Activated CD8-positive, alpha-beta memory T cell treated with anti-CD3 and anti-CD28 coated beads, Interleukin-2, amount 10 ng/mL, durations not matched to agents 7 days and 5 days (primary cell): Measurements from ENCODE around the gene DIS3L2. TPM values are rescaled to one million over a fixed set of nuclear protein-coding genes. Genes with fewer than 3 reads are reported as not detected.

Experiments
- ATAC-seq: fragments of 150-1000 bp; cut with Tn5 transposase; one replicate; pipeline ENCODE4 v1.10.0; 2021; ENCODE audit warnings: moderate library complexity
- CTCF ChIA-PET: fragments of 350-600 bp; sonication (Branson Sonifier 250); formaldehyde crosslinking; loops from one replicate; lab custom pipeline; 2021; ENCODE audit warnings: antibody characterized with exemption; lab: Charles Lee
- DNase-seq: peaks from one replicate; pipeline ENCODE4 v3.0.0-alpha.2; 2020
- H3K27ac Mint-ChIP-seq: one replicate; pipeline ENCODE4 v1.8.0; 2021; ENCODE audit warnings: mild to moderate bottlenecking, mixed read lengths
- H3K27me3 Mint-ChIP-seq: one replicate; pipeline ENCODE4 v1.8.0; 2021; ENCODE audit warnings: mixed read lengths
- H3K36me3 Mint-ChIP-seq: one replicate; pipeline ENCODE4 v1.8.0; 2021; ENCODE audit warnings: mild to moderate bottlenecking, mixed read lengths
- H3K4me1 Mint-ChIP-seq: one replicate; pipeline ENCODE4 v1.8.0; 2021; ENCODE audit warnings: mixed read lengths
- H3K4me3 Mint-ChIP-seq: one replicate; pipeline ENCODE4 v1.8.0; 2021; ENCODE audit warnings: mild to moderate bottlenecking, moderate library complexity, mixed read lengths
- H3K9me3 Mint-ChIP-seq: one replicate; pipeline ENCODE4 v1.8.0; 2022; ENCODE audit warnings: low read depth, mixed read lengths
- total RNA-seq, 2 experiments: library from RNA; stranded (reverse); gene quantifications; one replicate each; pipeline ENCODE4 v1.2.3, GENCODE V29; 2021

Gene DIS3L2
- total RNA-seq, 2 experiments from 2014 or later: 25.4 to 39.4 TPM

DNA sequence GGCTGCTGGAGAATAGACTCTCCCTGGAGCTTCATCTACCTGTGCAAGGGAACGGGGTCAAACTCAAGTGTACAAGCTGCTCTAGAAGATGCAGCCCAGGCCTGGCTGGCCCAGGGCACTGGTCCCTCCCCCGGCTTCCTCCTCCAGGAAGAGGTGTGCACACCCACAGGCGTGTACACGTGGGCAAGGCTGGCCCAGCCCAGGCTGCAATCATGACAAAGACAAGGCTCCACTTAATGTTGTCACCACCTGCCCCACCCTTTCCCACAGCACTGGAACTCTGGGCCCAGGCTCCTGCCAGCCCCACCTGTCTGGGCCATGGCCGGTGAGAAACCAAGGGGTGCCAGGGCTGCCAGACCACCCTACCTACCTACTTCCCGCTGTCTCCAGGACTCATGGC lies 387.4 kb downstream of the DIS3L2 start:
- Mint-ChIP-seq H3K9me3 (no peaks in the 10 kb centered on the region), H3K4me1 (peaks cover 3% of the 10 kb centered on the region), H3K4me3 (no peak overlapping the region), H3K27me3 (peaks cover 42% of the 10 kb centered on the region), H3K36me3 (no peaks in the 10 kb centered on the region), H3K27ac (no peak overlapping the region)
- ATAC-seq (peak; percentile 47), DNase-seq (no peak)
- CTCF ChIA-PET: no interaction called here

GRCh38 chr2:232349546-232349945 lies 388.0 kb downstream of the DIS3L2 start:
- CTCF ChIA-PET: interaction anchor here (1.3 kb wide), 1 partner anchor 444 kb away, joined by 3 read pairs; no protein-coding TSS in a partner anchor
- DNase-seq: no peak

DNA sequence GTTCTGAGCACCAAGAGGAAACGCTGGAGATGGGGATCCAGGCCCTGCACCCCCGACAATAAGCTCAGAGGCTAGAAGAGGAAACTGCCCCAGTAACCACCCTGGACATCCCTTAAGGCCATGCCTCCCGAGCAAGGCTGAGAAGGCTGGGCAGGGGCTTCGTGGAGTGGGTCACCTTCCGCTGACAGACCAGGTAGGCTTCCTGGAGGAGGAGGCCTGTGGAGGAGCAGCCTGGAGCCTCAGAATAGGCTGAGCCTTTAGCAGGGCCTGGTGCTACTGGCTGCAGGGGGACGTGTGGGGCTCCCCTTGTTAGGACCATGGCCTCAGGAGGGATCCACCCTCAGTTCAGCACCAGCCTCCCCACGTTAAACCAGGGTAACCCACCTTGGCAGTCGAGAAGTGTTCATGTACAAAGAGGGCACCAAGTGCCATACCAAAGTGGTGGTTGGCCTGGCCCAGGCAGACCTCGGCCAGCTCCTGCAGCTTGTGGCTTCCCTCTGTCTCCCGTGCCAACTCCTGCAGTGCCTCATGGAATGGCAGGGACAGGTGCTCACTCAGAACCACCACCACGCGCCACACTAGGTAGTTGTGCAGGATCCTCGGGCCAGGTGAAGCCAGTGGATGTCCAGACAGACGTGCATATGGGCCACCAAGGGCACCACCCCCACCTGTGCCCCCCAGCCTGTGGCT lies 388.6 kb downstream of the DIS3L2 start:
- Mint-ChIP-seq H3K36me3 (no peaks in the 10 kb centered on the region), H3K4me1 (peaks cover 3% of the 10 kb centered on the region), H3K27ac (no peak overlapping the region), H3K27me3 (peaks cover 42% of the 10 kb centered on the region), H3K9me3 (no peaks in the 10 kb centered on the region), H3K4me3 (no peak overlapping the region)
- ATAC-seq (no peak), DNase-seq (no peak)
- CTCF ChIA-PET: interaction anchor here (1.3 kb wide), 1 partner anchor 444 kb away, joined by 3 read pairs; no protein-coding TSS in a partner anchor

More at GRCh38 chr2:232349546-232349945, 388.0 kb downstream of the DIS3L2 start:
- Mint-ChIP-seq H3K4me3 (no peak overlapping the region), H3K9me3 (no peaks in the 10 kb centered on the region), H3K36me3 (no peaks in the 10 kb centered on the region), H3K27me3 (peaks cover 39% of the 10 kb centered on the region), H3K4me1 (peaks cover 3% of the 10 kb centered on the region), H3K27ac (no peak overlapping the region)
- ATAC-seq: no peak

DNA sequence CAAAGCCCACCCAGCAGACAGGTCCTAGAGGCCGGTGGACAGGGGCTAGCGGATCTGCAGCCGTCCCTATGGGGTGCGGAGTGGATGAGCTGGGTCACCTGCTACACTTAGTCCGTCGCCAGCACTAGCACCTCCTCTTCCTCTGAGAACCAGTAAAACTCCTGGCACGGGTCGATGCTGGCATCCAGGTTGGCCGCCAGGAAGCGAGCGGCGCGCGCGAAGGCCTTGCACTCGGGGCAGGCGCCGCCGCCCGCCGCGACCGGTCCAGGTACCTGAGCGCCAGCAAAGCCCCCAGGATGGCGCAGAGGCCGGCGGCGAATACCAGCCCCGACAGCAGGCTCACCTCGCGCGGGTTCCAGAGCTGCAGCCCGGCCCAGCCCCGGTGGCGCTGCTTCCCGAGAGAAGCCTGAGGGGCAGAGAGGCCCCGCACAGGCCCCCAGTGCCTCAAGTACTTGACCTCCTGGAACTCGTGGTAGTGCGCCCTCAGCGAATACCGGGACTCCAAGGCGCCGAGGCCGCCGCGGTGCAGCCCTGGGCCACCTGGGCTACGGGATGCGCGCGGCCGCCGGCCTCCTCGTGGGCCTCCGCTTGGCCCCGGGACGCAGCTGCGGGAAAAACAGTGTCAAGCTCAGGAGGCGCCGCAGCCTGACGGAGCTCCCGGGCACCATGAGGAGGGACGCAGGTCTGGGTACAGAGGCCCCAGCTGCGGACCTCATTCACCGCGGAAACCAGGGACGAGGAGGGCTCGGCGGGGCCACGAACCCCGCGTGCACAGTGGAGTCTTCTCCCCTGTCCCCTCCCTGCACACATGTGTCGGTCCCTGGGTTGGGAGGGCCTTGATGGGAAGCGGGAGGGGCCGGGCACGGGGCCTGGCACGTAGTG lies 389.5 kb downstream of the DIS3L2 start:
- no peaks in the 10 kb centered on the region for H3K9me3 Mint-ChIP-seq
- H3K4me1 Mint-ChIP-seq: peaks cover 3% of the 10 kb centered on the region
- CTCF ChIA-PET: interaction anchor here (0.8 to 1.3 kb wide), 2 partner anchors 16 to 445 kb away, joined by 3 read pairs; no protein-coding TSS in a partner anchor
- DNase-seq (no peak), ATAC-seq (peak; percentile 27)
- H3K27me3 Mint-ChIP-seq: peaks cover 42% of the 10 kb centered on the region
- no peaks in the 10 kb centered on the region for H3K36me3 Mint-ChIP-seq
- H3K4me3 Mint-ChIP-seq: no peak overlapping the region
- no peak overlapping the region for H3K27ac Mint-ChIP-seq

- no peaks in the 10 kb centered on the region for H3K36me3 Mint-ChIP-seq
- H3K4me1 Mint-ChIP-seq: peaks cover 3% of the 10 kb centered on the region
- no peaks in the 10 kb centered on the region for H3K9me3 Mint-ChIP-seq
- ATAC-seq (no peak), DNase-seq (no peak)
- no peak overlapping the region for H3K4me3 Mint-ChIP-seq
- H3K27ac Mint-ChIP-seq: no peak overlapping the region
- H3K27me3 Mint-ChIP-seq: peaks cover 48% of the 10 kb centered on the region
- CTCF ChIA-PET: interaction anchor here (0.8 kb wide), 1 partner anchor 15 kb away, joined by 3 read pairs; no protein-coding TSS in a partner anchor
Observed at GRCh38 chr2:232351686-232352510, 390.4 kb downstream of the DIS3L2 start.

DNA sequence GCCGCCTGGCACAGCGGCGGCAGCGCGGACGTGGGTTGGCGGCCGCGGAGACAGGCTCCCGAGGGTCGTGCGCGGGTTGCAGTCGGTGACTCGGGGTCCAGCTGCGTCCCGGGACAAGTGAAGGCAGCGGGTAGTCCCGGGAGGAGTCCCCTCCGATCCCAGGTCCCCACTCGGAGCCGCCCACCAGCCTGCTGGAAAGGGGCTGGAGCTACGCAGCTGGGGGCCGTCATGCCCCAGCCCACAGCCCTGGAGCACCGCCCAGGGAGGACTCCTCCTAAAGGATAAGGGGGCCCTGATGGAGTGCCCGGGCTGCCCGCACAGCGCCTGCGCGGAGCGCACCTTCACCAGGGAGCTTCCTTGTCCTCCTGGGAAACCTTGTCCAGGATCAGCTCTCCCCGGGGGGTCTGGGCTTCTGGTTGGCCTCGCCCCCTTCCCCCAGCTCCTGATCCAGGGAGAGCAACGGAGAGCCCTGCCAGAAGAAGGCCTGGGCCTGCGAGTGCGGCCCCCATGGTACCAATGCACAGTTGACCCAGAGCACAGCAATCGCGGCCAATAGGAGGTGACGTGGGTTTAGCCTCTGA lies 391.1 kb downstream of the DIS3L2 start:
- no peaks in the 10 kb centered on the region for H3K36me3 Mint-ChIP-seq
- H3K27me3 Mint-ChIP-seq: peaks cover 44% of the 10 kb centered on the region
- no peak for ATAC-seq
- H3K9me3 Mint-ChIP-seq: no peaks in the 10 kb centered on the region
- no peak overlapping the region for H3K27ac Mint-ChIP-seq
- no peak for DNase-seq
- CTCF ChIA-PET: no interaction called here
- H3K4me1 Mint-ChIP-seq: peaks cover 3% of the 10 kb centered on the region
- no peak overlapping the region for H3K4me3 Mint-ChIP-seq

DNA sequence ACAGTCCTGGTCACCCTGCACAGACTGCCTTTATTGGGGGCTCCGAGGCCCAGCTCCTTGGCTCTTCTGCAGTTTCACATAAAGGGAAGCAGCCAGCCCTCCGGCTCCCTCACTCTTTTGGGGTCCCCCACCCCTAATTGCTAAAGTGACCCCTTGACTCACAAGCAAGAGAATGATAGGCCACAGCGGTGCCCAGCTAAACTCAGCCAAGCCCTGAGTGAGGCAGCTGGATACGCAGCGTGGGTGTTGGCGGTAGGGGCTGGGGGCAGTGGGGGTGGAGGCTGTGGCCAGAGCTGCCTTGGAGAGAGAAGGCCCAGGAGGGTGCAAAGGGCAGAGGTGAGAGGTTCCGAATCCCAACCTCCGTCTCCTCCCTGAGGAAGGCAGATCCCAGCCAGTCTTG lies 391.6 kb downstream of the DIS3L2 start:
- CTCF ChIA-PET: no interaction called here
- Mint-ChIP-seq H3K36me3 (no peaks in the 10 kb centered on the region), H3K27me3 (peaks cover 40% of the 10 kb centered on the region), H3K4me3 (no peak overlapping the region), H3K27ac (no peak overlapping the region), H3K4me1 (peaks cover 3% of the 10 kb centered on the region), H3K9me3 (no peaks in the 10 kb centered on the region)
- no peak for DNase-seq
- no peak for ATAC-seq

DNA sequence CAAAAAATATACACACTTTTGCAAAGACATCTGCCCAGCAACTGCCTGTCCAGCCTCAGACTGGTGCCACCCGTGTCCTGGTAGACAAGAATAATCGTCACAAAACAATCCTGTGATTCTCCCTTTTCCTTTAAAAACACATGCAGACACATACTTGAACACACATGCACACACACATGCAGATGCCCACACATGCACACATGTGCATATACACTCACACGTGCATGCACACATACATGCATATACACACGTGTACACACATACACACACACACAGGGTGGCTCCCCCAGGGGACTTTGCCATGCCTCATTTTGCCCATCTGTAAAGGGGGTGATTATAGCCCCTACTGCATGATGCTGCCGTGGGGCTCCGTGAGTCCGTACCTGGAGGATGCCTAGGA lies 392.1 kb downstream of the DIS3L2 start:
- H3K4me1 Mint-ChIP-seq: peaks cover 3% of the 10 kb centered on the region
- H3K4me3 Mint-ChIP-seq: no peak overlapping the region
- ATAC-seq (no peak), DNase-seq (no peak)
- no peaks in the 10 kb centered on the region for H3K36me3 Mint-ChIP-seq
- no peaks in the 10 kb centered on the region for H3K9me3 Mint-ChIP-seq
- H3K27me3 Mint-ChIP-seq: peaks cover 38% of the 10 kb centered on the region
- no peak overlapping the region for H3K27ac Mint-ChIP-seq
- CTCF ChIA-PET: no interaction called here

- Mint-ChIP-seq H3K4me3 (no peak overlapping the region), H3K9me3 (no peaks in the 10 kb centered on the region), H3K36me3 (no peaks in the 10 kb centered on the region), H3K27ac (no peak overlapping the region), H3K27me3 (peaks cover 38% of the 10 kb centered on the region), H3K4me1 (peaks cover 2% of the 10 kb centered on the region)
- ATAC-seq: no peak
- CTCF ChIA-PET: interaction anchor here (0.7 kb wide), 1 partner anchor 19 kb away, joined by 3 read pairs; no protein-coding TSS in a partner anchor
- no peak for DNase-seq
Observed at GRCh38 chr2:232354069-232354468, 392.6 kb downstream of the DIS3L2 start.

GRCh38 chr2:232361646-232362045 lies 400.1 kb downstream of the DIS3L2 start:
- Mint-ChIP-seq H3K36me3 (no peaks in the 10 kb centered on the region), H3K4me1 (peaks cover 18% of the 10 kb centered on the region), H3K4me3 (no peak overlapping the region), H3K27me3 (peaks cover 4% of the 10 kb centered on the region), H3K9me3 (no peaks in the 10 kb centered on the region), H3K27ac (no peak overlapping the region)
- ATAC-seq (no peak), DNase-seq (no peak)
- CTCF ChIA-PET: interaction anchor here (0.5 to 1.6 kb wide), 2 partner anchors 10 to 459 kb away, joined by 3 read pairs; no protein-coding TSS in a partner anchor

GRCh38 chr2:232362174-232362900 lies 400.8 kb downstream of the DIS3L2 start:
- no peaks in the 10 kb centered on the region for H3K36me3 Mint-ChIP-seq
- H3K27me3 Mint-ChIP-seq: no peaks in the 10 kb centered on the region
- DNase-seq (no peak), ATAC-seq (no peak)
- no peaks in the 10 kb centered on the region for H3K9me3 Mint-ChIP-seq
- no peak overlapping the region for H3K4me3 Mint-ChIP-seq
- H3K4me1 Mint-ChIP-seq: peaks cover 18% of the 10 kb centered on the region
- H3K27ac Mint-ChIP-seq: no peak overlapping the region
- CTCF ChIA-PET: interaction anchor here (1.0 to 2.4 kb wide), 4 partner anchors 9 to 77 kb away, joined by 3 to 9 read pairs (median 4); no protein-coding TSS in a partner anchor
